Stimulated activated CD8-positive, alpha-beta memory T cell treated with anti-CD3 and anti-CD28 coated beads, Interleukin-4, amount 100 ng/mL, for 48 hours (primary cell): ENCODE results near the gene FARP1.

Experiments used
- DNase-seq: peaks from one replicate; pipeline ENCODE4 v3.0.0-alpha.2; 2020

Gene FARP1

DNA sequence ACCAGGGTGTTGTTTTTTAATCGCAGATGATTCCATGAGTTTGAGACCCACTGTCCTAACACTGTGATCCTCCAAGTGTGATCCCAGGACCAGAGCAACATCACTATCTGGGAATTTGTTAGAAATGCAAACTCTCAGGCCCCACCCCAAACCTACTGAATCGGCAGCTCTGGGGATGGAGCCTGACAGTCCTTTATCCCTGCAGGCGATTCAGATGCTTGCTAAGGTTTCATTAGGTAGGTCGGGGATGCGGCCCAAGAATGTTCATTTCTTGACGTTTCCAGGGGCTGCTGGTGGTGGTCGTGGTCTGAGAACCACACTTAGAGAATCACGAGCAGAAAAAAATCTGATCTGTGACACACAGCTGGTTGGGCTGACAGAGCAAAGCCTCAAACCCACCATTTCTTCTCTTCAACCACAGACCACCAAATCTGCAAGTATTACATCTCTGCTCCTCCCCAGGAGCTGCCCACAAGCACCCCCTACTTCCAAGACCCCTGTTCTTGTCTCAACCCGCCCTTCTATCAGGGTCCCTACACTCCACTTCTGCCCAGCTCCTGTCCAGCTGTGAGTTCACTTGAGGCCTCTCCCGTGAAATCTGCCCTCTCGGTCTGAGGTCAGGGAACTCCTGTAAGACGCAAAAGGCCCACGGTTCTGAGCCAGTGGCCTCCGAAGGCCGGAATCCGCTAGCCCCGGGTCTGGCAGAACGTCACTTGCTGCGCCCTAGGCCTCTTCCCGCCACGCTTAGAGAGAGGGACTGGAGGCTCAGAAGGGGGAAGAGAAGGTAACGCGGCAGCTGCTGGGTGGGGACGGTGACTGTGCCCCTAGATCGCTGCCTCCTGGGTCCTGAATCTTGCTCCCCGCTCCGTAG, 1.1 kb upstream of the FARP1 start:
- no peak for DNase-seq

GRCh38 chr13:98143157-98143553, 261 bp downstream of the FARP1 start:
- no peak for DNase-seq

DNA sequence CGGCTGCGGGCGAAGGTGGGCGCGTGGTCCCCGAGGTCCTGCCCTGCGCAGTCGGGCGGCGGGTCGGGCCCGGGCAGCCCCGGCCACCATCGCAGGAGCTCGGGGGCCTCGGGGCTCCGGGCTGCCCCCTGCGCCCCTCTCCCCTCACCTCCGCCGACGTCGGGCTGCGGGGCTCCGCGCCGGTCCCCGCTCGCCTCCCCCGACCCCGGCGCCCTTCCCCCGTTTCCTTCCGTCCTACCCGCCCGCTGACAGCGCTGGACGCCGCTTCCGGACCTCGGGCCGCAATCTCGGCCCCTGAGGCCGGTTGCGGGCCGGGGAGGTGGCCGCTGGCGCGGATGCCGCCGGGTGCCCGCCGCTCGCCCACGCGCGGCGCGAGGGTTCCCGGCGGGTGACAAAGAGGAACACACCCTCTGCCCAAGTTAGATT, 720 bp downstream of the FARP1 start:
- no peak for DNase-seq

GRCh38 chr13:98144027-98144741, 1.3 kb downstream of the FARP1 start:
- no peak for DNase-seq

DNA sequence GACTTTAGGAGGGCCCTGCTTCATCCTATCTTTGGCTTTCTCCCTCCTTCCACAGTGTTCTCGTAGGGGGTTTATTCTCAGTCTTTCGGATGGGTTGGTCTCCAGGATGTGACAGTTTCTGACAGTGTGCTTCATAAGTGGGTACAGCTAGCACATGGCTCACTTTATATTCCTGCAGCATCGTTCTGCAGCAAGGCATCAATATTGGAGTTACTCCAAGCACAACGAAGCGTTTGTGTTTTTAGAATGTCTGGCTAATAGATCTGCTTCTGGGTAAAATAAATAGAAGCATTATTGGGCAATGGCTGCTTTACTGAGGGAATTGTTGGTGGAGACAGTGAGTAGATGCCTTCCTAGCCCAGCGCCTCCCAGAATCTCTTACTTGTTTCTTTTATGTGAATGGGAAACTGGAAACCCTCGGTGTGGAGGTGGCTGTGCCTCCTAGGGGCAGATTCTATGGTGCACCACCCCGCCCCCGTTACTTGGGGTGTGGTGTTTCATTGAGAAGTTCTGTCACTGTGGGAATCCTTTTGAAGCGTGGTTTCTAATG, 2.0 kb downstream of the FARP1 start:
- DNase-seq, result no peak

GRCh38 chr13:98147521-98147920, 4.6 kb downstream of the FARP1 start:
- no peak for DNase-seq

- no peak for DNase-seq
Observed at GRCh38 chr13:98150832-98151479, 8.1 kb downstream of the FARP1 start.

DNA sequence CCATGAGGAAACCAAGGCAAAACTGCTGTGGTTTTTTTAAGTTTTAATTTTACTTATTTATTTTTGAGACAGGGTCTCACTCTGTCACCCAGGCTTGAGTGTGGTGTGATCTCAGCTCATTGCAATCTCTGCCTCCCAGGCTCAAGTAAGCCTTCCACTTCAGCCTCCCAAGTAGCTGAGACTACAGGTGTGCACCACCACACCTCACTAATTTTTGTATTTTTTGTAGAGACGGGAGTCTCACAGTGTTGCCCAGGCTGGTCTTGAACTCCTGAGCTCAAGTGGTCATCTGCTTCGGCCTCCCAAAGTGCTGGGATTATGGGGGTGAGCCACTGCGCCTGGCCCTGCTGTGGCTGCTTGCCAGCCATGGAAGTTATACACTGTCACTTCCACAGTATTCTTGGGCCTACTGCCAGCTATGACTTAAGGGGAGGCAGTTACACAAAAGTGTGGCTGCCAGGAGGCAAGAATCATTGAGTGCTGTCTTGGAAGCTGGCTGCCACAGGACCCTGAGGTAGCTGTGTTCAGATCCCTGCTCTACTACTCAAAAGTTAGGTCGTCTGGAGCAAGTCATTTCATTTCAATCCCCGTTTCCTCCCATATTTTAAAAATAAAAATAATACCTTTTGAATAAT, 12.7 kb downstream of the FARP1 start:
- no peak for DNase-seq

DNA sequence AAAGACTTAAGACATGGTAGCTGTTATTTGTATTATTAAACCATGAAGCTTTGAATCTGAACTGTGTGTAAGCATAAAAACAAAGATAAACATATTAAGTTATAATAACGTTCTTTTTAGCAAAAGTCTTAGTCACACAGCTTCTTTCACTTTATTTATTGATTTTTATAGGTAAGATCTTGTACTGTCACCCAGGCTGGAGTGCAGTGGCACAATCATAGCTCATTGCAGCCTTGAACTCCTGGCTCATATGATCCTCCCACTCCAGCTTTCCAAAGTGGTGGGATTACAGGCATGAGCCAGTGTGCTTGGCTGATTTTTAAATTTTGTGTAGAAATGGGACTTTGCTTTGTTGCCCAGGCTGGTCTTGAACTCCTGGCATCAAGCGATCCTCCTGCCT, 13.4 kb downstream of the FARP1 start:
- DNase-seq, result no peak

- no peak for DNase-seq
Observed at GRCh38 chr13:98157188-98157587, 14.3 kb downstream of the FARP1 start.

DNA sequence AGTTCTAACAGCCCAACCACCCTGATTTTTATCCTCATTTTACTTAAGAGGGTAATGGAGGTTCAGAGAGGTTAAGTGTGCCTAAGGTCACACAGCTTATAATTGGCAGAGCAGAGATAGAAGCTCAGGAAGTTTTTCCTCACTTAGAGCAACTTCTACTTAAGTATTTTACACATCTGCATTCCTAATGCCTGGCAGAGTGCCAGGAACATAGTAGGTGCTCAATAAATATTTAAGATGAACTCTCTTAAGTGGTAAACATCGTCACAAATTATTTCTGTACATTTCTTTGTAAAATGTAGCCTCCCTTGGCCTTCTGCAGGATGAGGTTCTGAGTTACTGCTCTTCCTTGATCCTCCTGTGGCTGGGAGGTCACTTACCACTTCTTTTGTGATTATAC, 14.7 kb downstream of the FARP1 start:
- DNase-seq, result no peak

DNA sequence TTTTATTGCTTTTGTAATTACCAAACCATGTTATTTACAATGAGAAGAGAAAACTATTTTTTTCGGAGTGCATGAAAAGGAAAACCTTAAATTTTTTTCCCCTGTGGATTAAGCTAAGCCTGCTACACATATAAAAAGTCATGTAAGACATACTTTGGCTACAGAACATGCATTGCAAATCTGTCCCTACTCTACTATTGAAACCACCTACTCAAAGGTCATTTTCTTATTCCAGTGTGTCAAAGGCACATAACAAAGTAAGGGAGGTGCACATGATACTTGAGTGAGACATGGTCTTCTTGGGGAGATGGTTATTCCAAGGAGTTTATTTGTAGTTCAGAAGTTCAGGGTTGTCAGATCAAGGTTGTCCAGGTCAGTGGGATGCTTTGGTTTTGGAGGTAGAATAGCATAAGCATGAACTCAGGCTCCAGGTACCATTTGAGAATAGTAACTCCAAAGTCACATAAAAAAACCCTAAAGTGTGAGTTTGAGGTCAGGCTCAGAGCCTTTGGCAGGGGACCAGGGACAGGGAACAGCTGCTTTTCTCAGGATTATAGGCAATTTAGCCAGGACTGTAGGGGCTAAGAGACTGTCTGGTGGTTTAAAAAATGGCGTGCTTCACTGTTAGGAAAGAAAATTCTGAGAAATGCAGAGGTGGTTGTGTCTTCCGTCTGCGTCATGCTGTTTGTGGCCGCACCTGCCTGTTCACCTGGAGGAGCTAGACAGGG, 15.4 kb downstream of the FARP1 start:
- DNase-seq, result no peak

DNA sequence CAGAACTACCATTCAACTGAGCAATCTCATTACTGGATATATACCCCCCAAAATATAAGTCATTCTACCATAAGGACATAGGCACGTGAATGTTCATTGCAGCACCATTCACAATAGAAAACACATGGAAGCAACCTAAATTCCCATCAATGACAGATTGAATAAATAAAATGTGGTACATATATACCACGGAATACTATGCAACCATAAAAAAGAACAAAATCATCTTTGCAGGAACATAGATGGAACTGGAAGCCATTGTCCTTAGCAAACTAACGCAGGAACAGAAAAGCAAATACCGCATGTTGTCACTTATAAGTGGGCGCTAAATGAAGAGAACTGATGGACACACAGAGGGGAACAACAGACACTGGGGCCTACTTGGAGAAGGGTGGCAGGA, 20.0 kb downstream of the FARP1 start:
- DNase-seq, result no peak

- DNase-seq, result no peak
Observed at GRCh38 chr13:98169331-98169730, 26.4 kb downstream of the FARP1 start.

DNA sequence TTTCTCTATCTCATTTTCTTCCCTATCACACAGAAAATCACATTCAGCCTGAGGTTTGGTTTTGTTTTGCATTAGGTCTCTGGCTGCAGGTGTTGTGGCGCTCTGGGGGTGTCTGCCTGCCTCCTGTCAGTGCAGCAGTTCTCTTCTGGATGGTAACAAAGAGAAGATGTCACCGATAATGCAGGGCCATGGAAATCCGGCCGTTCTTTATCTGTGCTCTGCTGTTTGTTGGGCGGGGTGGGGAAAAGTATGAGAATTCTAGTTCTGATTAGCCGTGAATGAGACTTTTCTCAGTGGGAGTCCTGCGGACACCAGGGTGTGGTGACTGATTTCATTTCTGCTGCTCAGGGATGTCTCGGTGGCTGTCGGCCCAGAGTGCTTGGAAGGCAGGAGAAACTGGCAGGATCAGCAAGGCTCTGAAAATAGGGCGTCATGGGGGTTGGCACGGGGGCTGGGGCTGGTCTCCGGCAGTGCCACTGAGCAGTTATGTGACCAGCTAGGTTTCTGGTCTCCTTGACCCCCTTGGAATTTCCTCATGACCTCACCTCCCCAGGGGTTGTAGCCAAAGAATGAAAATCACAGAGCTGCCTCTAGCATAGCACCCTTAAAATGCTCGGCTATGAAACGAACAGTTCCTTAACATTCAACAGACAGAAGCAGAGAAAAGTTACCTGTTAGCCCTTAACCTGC, 29.2 kb downstream of the FARP1 start:
- no peak for DNase-seq

- no peak for DNase-seq
Observed at GRCh38 chr13:98172590-98173422, 29.9 kb downstream of the FARP1 start.

GRCh38 chr13:98173431-98174152, 30.7 kb downstream of the FARP1 start:
- no peak for DNase-seq

DNA sequence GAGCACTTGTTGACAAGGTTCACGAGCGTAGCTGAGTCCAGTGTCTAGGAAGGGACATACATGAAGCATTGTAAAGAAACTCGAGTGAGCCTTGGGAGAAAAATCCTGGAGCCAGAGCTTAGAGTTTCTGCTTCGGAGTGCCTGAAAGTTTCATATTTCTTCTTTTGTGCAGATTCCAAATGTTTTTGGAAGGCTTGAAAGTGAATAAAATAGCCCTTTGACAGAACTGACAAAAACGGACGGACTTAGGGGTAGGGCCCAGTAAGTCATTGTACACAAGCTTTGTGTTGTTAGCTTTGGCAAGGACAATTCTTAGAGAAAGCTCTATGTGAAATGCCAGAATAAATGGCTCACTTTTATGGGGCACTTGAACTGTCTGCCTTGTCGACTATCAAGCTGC, 31.4 kb downstream of the FARP1 start:
- no peak for DNase-seq

GRCh38 chr13:98175043-98175442, 32.1 kb downstream of the FARP1 start:
- no peak for DNase-seq

DNA sequence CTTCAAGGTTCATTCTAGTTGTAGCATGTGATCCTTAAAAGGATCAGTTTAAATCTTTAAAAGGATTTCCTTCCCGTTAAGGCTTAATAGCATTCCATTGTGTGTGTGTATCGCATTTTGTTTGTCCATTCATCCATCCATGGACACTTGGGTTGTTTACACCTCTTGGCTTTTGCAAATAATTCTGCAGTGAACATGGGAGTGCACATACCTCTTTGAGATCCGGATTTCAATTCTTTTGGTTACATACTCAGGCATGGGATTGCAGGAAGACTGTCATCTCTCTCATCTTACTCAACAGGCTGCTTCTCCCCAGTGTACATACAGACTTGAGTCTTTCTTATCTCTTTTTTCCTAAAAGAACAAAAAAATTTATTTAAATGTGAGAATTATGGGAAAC, 32.9 kb downstream of the FARP1 start:
- DNase-seq, result no peak
